GM12874 (cell line): ENCODE results near the gene ANK3.

Experiments used
- CTCF ChIP-seq: IDR thresholded peaks from 2 replicates; pipeline ENCODE4 v1.5.1; 2011; ENCODE audit warnings: low read depth, mild to moderate bottlenecking, control low read depth, low read length, moderate library complexity; ENCODE audit not compliant: insufficient read depth

Gene ANK3

DNA sequence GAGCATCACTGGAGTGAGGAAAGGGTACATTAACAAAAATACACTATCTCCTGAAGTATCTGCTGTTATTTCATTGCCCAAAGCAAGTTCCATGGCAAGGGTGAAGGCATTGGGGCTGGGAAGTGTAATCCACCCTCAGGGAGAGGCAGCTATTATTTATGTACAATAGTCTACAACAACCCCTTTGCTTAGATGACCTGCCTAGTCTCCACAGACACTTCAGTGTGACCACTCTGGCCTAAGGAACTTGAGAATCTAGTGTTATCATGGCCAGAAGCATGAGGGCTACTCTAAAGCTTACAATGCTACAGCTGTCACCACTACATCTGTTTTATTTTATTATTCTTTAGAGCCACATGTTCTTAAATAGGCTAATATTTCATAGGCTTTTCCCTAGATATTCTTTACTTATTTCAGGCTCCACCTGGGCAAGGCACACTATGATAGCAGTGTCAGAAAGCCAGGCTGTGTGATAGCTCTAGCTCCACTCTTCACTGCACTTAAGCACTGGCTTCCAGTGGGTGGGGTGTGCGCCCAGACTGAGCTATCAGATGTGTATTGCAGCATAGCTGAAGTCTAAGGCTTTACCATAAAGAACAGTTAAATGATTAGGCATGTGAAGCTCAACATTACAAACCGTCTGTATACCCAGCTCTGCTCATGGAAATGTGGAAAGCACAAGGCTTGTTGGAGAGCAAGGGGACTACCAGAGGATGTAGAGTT is 366.4 kb downstream of the ANK3 start:
- no peak for TF ChIP-seq CTCF

DNA sequence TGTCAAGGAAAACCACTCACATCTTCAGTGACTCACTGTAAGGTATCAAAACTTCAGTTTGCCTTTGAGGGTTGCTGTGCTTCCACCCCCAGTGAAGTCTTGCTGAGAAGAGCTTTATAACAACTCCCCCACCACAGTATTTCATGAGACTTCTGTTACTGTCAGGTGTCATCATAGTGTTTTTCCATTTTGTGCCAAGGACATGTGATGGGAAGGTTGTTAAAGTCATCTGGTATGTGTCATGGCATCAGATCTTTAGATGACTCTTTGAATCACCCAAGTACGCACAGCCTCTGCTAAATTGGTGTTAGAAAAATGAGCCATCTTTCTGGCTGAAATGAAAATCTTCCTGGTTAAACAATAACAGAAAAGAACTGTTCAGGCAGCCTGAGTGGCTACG is 368.3 kb downstream of the ANK3 start:
- no peak for TF ChIP-seq CTCF

- TF ChIP-seq CTCF = no peak
These were observed 372.9 kb downstream of the ANK3 start for GRCh38 chr10:60016794-60017193.

DNA sequence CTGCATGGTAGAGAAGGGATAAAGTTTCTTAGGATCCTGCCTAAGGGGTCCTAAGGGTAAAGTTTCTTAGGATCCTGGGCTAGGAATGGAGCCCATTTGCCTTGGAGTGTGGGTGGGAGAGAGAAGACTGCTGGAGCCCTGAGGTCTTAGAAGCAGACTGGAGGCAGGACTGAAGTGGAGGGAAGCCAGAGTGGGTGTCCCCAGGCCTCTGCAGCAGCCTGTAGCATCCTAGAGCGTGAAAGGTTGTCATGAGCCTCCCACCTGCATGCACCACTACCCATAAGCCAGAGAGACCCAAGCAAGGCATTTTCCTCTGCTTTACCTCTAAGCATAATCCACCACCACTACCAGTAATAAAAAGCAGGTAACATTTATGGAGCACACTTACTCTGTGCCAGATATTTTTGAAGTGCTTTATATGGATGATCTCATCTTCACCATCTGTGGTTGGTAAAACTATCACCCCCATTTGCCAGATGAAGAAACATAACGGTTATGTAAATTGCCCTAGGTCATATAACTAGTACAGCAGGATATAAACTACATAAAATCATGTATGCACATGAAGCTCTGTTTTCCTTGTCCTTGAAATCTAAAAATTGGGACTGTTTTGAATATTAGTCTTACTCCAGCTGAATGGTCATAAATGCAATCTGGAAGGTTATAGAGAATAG is 379.8 kb downstream of the ANK3 start:
- TF ChIP-seq CTCF = no peak

DNA sequence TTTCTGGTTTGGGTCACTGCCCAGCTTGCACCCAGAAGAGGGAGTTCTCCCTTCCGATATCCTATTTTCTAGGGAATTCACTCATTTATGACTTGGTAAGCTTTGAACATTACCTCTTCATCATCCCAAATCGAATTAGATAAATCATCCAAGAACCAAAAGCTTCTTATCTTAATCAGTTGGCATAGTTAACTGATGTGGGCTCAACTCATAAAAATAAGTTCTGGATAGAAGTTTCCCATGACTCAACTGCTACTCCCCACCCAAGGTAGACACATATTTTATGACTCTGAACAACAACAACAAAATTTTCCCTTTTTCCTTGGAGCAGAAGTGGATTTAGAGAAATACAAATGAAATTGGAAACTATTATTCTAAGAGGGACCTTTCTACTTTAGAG is 380.4 kb downstream of the ANK3 start:
- TF ChIP-seq CTCF = no peak

DNA sequence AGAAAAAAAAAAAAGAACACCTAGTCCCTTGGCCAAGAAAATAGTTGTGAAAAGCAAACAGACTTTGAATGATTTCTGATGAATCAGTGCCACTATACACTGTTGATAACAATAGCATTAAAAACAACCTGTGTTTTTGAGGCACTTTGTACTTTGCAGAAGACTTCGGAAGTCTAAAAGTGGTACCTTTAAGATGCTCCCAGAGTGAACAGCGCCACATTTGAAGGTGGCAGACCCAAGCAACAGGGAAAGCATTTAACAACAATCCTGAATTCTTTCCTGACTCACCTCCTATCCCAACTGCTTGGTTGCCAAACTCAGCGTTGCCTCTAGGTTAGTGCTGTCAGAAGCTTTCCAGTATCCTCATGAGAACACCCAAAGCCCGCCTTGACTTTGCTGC is 380.9 kb downstream of the ANK3 start:
- no peak for TF ChIP-seq CTCF

DNA sequence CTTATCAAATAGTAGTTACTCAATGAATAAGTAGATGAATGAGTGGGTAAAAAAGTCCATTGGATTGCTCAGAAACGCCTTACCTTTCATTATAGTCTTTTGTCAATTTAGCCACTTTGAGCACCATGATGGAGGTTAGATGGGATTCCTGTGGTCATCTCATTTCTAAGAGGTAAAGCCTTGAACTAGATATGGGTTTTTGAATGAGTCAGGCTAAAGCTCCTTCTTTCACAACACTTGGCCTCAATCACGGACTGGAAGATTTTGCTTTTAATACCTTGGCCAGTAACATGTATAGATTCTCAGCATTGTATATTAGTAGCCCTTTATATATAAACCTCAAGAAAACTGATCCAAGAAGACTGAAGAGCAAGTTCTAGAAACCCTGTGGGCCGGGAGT is 383.6 kb downstream of the ANK3 start:
- TF ChIP-seq CTCF = no peak
